ENCODE results near the gene KLRB1.
"Not testable (repeated sequence)": the region's sequence is repeated elsewhere in the genome, so short reads cannot be mapped to it uniquely, and the experiment has no call there.

KLRB1 gene

DNA sequence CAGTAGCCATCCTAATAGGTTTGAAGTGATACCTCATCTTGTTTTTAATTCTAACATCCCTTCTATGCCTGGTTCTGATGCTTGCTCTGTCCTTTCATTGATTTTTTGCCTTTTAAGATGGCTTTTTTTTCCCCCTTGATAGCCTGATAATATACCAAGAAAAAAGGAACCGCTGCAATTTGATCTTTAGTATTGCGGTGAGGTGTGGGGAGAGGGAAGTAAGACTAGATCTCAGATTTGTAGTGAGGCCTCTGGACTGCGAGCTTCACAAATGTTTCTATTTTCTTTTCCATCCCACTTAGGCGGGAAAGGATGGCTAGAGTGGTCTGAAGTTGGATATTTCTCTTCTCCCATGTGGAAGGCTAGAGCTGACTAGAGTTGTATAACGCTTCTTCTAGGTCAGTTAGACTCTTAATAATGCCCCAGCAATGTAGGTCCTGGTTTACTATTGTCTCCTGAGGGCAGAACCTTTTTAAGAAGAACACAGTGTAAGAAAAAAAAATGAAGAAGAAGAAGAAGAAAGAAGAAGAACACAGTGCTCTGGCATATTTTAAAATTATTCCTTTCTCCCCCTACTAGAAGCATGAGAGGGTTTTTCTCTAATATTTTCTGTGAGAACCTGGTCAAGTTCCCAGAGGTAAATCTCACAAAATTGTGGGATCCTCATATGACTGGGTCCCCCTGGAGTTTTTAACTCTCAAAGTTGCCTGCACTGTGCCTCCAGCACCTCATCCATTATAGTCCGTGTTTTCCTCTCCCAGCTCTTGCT, 11.9 kb upstream of the KLRB1 start:
- DNase-seq (ENCODE audit: low read depth), result no peak

DNA sequence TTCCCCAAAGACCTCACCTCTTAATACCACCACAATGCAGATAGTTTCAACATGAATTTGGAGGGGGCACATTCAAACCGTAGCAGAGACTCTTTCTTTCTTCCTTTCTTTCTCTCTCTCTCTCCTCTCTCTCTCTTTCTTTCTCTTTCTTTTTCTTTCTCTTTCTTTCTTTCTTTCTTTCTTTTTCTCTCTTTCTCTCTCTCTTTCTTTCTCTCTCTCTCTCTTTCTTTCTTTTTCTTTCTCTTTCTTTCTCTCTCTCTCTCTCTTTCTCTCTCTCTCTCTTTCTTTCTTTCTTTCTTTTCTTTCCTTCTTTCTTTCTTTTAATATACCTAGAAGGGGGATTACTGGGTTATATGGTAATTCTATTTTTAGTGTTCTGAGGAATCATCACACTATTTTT, 11.2 kb upstream of the KLRB1 start:
- not testable (repeated sequence) for DNase-seq (ENCODE audit: low read depth)

DNA sequence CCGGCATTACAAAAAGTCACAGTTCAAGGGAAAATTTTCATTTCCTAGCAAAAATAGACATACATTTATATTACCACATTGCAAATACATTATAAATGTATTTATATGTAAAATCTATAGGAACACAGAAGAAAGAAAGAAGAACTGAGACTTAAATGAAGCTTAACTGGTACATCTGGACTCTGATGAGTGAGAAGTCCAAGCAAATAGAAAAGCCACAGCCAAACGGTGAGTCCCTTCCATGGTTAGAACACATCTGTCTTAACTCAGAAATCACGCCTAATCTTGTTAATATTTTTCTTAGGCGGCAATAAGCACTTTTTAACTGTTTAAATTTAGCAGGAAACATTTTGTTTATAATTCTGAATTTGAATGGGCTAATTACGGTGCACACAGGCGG, 9.4 kb upstream of the KLRB1 start:
- no peak for DNase-seq (ENCODE audit: low read depth)

DNA sequence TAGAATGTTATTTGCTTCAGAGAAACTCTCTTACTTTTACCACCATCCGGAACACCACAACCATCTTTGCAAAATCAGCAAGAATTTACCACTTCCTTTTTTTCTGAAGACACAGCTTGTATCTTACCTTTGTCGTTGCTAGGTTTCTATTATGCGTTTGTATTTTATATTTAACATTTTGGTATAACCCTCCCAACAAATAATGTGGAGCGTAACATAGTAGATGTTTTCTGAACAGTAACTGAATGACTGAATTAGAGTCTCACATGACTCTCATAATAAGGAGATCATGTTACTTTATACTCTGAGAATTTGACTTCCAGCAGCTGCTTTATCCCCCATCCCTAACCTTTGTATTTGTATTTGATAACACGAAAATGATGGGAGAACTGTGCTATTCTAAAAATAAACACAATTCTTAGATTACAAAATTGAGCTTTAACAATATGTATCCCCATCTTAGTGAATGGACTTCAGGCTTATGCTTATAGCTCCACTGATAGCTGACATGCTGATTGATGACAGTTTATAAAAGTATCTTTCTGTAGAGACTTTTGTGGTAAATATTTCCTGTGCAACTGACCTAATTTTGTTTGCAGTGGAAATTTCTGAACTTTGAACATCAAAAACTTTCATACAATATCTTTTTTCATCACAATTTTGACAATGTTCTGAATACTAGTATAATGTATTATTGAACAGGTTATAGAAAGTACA, 7.9 kb upstream of the KLRB1 start:
- no peak for DNase-seq (ENCODE audit: low read depth)

DNA sequence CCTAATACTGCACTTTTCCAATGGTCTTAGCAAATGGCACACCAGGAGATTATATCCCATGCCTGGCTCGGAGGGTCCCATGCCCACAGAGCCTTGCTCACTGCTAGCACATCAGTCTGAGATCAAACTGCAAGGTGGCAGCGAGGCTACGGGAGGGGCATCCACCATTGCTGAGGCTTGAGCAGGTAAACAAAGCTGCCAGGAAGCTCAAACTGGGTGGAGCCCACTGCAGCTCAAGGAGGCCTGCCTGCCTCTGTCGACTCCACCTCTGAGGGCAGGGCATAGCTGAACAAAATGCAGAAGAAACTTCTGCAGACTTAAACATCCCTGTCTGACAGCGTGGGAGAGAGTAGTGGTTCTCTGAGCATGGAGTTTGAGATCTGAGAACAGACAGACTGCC, 2.9 kb upstream of the KLRB1 start:
- DNase-seq (ENCODE audit: low read depth), result not testable (repeated sequence)

DNA sequence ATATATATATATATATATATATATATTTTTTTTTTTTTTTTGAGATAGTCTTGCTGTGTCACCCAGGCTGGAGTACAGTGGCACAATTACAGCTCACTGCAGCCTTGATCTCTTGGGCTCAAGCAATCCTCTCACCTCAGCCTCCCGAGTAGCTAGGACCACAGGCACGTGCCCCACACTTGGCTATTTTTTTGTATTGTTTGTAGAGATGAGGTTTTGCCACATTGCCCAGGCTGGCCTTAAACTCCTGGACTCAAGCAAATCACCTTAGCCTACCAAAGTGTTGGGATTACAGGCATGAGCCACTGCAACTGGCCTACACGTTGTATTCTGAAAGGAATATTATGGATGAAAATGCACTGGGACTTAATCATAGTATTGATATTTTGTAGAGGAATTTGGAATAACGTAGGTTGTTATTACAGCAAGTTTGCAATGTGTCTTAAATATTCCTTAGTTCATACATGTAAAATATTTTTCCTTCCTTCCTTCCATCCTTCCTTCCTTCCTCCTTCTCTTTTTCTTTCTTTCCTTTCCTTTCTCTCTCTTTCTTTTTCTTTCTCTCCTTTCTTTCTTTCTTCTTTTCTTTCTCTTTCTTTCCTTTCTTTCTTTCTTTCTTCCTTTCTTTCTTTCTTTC, 862 bp downstream of the KLRB1 start:
- no peak for DNase-seq (ENCODE audit: low read depth)

DNA sequence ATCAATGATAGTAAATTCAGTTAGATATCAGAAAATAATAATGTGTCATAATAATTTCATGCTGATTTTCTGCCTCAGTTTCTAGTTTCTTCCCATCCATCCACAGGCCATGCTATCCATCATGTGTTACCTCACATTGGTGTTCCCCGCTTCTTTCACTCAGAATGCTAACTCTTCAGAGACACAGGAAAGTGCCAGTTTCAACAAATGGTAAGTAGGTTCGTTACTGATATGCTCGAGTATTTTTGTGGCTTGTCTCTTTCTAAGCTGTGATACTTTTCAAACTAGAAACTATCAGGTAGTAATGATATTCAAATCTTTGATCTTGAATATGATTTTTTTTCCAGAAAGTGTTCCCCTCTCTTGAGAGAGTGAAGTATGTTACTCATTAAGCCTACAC, 1.5 kb downstream of the KLRB1 start:
- no peak for DNase-seq (ENCODE audit: low read depth)

DNA sequence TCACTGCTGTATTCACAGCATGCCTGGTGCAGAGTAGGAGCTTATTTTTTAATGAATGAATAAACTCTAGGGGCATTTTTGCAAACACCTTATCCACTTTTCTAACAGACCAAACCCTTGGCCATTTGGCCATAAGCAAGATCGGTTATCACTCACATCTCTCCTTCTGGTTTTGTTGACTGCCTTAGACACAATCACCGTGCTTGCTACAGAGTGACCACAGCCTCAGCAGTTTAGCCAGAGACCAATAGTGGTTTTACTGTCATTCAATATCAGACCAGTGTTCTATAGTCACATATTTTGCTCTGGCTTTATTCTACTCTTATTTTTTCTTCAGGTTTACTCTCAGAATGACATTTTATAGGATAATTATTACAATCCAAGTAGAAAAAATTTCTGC, 2.2 kb downstream of the KLRB1 start:
- DNase-seq (ENCODE audit: low read depth), result no peak

DNA sequence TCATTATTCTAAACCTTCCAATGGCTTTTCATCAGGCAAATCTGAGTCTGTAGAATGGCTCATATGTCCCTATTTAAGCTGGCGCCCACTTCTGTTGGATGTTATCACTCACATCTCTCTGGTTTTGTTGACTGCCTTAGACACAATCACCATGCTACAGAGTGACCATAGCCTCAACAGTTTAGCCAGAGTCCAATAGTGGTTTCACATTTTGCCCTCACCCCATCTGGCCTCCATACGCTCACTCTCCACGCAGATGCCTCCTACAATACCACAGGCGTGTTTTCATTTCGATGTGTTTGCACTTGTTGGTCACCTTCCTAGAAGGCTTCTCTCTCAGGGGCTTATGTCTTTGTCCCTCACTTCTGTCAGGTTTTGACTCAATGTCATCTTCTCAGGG, 3.4 kb downstream of the KLRB1 start:
- no peak for DNase-seq (ENCODE audit: low read depth)

DNA sequence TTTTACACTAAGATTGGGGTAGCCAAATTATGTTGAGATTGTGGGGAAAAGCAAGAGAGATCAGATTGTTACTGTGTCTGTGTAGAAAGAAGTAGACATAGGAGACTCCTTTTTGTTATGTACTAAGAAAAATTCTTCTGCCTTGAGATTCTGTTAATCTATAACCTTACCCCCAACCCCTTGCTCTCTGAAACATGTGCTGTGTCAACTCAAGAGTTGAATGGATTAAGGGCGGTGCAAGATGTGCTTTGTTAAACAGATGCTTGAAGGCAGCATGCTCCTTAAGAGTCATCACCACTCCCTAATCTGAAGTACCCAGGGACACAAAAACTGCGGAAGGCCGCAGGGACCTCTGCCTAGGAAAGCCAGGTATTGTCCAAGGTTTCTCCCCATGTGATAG, 7.3 kb downstream of the KLRB1 start:
- DNase-seq (ENCODE audit: low read depth), result not testable (repeated sequence)

DNA sequence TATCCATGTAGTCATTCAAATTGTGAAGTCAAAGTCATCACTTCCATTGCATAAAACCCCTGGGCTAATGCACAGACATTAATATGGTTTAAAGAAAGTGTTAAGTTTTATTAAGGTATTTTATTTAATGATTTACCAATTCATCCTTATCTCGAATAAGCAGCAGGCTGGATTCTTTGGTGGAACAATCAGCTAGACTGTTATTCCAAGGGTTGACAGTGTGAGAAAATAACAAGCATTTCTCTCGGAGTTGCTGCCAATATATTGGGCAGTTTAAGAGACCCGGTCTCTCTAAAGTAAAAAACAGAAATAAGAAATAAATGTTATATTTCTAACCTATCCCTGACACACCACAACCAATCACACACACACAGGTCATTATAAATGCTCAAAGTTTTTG, 9.4 kb downstream of the KLRB1 start:
- DNase-seq (ENCODE audit: low read depth), result no peak

DNA sequence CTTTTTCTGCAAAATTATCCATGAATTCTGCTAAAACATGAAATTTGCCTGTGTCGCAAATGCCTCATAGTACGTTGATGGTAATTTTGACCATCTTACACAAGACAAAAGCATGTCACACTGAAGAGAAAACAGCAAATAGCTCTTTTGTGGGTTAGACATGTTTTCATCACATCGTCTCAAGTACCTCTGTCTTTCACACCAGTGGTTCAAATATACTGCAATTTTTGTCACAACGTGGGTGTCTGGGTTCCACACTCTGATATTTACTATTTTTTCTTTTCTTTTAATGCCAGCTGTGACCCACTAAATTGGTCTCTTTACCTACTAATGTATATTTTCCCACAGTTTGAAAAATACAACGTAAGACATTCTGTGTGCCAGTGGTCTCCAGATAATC, 10.4 kb downstream of the KLRB1 start:
- no peak for DNase-seq (ENCODE audit: low read depth)

DNA sequence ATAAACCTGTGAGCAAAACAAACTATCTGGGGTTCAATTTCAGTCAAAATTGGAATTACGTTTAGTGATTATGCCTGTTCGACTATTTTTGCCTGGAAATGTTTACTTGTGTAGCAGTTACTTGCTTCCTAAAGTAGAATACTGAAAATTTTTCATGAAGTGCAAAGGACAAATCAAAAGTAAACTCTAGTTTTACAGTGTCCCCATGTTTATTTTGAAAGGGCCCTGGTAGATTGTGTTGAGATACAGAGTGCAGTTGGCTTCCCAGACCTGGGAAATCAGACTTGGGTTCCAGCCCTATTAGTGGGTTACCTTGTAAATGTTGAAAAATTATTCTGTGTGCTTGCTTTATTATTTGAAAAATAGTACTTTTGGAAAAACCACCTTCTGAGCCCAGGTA, 17.3 kb downstream of the KLRB1 start:
- DNase-seq (ENCODE audit: low read depth), result no peak

DNA sequence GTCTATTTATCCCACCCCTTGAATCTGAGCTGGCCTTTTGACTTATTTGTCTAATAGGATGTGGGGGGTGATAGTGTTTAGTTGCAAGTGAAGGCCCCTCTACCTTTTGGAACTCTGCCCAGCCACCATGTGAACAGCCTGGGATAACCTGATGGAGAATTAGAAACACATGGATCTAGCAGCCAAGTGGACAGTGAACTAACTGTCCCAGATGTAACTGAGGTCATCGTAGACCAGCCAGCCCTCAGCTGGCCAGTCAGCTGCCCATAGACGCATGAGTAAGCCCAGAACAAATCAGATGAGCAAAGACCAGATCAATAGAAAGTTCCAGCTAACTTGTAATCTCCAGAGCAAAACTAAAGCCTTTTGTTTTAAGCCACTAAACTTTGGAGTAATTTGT, 19.0 kb downstream of the KLRB1 start:
- no peak for DNase-seq (ENCODE audit: low read depth)

DNA sequence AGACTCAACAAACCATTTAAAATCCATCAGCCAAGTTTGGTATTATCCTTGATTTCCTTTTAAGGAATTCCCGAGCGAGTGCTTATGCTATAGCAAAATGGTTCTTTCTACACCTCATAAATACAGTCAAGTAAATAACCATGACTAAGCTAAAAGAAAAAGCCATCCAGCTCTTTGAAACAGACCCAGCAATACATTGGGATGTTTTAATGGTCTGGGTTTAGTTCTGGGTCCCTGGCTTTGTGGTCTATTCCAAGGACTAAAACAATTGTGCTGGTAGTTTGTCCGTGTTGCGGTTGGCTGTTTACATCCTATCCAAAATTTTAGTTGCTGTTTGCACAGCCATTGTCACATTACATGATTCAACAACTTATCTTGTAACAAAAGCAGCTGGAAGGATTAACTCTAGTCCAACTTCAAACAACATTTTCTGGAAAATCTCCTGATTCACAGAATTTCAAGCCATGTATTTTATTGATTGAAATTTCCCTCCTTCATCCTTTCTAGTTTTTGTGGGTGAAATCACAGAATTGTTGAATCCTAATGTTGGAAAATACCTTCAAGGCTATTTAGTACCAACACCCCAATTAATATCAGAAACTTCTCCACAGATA, 19.6 kb downstream of the KLRB1 start:
- no peak for DNase-seq (ENCODE audit: low read depth)

DNA sequence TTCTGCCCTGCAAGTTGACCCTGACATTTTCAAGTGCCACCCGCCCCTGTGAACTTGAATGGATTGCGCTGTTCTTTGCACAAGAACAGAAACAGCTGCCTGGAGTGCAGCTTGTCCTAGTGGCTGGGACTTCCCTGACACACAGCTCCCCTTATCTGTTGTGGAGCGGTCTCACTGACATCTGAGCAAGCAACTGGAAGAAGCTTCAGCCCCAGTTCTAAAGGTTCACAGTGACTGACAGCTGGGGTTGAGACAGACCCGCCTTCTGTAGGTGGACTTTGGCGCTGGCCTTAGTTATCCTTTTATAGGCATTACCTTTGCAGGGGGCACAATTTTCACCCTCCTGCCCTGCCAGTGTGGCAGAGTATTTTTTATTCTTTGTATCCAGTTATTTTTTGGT, 30.0 kb downstream of the KLRB1 start:
- DNase-seq (ENCODE audit: low read depth), result not testable (repeated sequence)

DNA sequence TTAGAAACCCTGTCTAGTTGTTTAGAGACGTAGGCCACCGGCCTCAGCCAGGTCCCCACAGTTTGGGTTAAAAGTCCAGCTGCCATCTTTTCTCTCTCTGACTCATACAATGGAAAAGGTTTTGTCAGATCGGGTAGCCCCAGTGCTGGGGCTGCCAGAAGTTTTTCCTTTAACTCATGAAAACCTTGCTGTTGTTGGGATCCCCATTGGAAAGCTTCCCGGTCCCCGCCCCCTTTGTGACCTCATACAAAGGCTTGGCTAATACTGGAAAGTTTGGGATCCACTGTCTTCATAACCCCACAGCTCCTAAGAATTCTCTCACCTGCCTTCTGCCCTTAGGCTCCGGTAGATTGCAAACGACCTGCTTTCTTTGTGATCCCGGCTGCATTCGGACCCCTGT, 40.6 kb downstream of the KLRB1 start:
- not testable (repeated sequence) for DNase-seq (ENCODE audit: low read depth)

DNA sequence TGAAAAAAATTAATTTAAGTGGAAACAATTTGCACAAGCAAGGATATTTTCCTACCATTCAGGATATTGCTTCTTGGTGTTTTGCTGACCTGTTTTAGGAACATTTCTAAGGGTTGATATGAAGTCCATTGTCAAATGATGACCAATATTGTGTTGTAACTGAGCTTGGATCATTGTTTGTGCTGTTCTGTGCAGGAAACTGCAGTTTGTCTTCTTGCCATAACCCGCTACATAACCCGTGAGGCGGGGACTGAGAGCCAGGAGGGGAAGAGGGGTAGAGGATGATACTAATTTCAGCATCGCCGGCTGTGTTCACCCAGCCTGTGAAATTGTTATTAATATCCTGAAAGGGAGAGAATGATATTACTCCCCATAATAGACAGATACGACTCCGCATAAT, 41.6 kb downstream of the KLRB1 start:
- not testable (repeated sequence) for DNase-seq (ENCODE audit: low read depth)

DNA sequence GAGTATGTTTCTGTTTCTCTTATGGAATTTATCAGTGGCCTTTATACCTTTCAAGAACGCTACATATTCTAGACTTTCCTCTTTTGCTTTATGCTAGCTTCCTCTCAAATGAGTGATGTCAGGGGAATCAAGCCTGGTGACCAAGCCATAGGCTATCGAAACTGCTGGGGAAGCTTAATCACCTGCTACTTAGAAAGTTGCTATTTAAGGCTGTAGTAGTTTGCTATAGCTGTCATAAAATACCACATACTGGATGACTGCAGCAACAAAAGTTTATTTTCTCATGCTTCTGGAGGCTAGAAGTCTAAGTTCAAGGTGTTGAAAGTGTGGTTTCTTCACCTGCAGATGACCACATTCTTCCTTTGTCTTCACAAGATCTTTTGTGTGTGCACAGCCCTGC, 43.3 kb downstream of the KLRB1 start:
- DNase-seq (ENCODE audit: low read depth), result not testable (repeated sequence)

DNA sequence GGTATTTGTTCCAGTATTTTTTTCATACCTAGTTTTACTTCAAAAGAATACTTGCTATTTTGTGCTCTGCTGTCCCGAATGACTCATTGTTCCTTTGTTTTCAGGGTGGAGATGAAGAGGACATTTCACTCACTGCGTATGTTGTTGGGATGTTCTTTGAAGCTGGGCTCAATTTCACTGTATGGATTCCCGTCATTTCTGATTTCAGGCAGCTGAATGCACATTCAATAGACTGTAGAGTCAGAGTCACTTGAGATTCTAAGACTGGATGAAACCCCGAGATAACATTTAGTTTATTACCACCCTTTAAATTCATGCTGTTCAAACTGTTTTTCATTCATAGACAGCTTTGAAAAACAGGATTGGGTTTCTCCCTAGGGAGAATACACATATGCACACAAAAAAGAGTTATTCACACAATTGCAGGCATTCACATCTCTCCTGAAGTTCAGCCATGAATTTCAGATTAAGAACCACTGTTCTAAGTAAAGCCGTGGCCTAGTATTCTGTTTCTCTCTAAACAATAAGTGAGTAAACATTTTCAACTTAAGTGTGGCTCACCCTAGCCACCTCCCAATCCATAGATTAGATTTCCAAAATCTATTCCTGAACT, 44.8 kb downstream of the KLRB1 start:
- not testable (repeated sequence) for DNase-seq (ENCODE audit: low read depth)

DNA sequence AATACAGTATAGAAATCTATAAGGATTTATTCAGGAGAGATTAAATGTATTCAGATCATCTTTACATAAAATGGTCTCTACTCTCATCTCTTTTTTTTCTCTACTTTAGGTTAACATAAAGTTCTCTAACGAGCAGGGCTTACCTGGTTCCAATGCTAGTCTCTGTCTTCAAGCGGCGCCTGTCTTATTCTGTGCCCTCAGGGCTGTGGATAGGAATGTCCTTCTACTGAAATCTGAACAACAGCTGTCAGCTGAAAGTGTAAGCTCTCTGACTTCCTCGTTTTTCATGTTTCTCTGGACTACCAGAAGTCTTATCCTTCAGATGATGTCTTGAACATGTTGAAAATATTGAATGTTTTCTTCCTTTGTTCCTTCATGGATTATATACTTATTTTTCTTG, 62.2 kb downstream of the KLRB1 start:
- not testable (repeated sequence) for DNase-seq (ENCODE audit: low read depth)

Measured in fibroblast of the conjunctiva (primary cell).